Nephron (organoid): ENCODE results near the gene C9orf43.

ENCODE experiments used
- H3K27ac Mint-ChIP-seq, 3 experiments: 2 replicates each; pipeline ENCODE4 v1.8.0; 2020; ENCODE audit warnings: mixed read lengths in 3 of 3, mild to moderate bottlenecking in 2 of 3, moderate library complexity in 1 of 3
- H3K27me3 Mint-ChIP-seq: 2 replicates; pipeline ENCODE4 v1.8.0; 2021; ENCODE audit warnings: low read depth, mild to moderate bottlenecking, moderate library complexity, mixed read lengths
- H3K36me3 Mint-ChIP-seq: 2 replicates; pipeline ENCODE4 v1.8.0; 2020; ENCODE audit warnings: low read depth, mixed read lengths
- H3K4me1 Mint-ChIP-seq: 2 replicates; pipeline ENCODE4 v1.8.0; 2020; ENCODE audit warnings: mixed read lengths
- H3K4me3 Mint-ChIP-seq, 3 experiments: 2 replicates each; pipeline ENCODE4 v1.8.0; 2020; ENCODE audit warnings: mild to moderate bottlenecking in 3 of 3, mixed read lengths in 3 of 3, moderate library complexity in 2 of 3
- H3K9me3 Mint-ChIP-seq: 2 replicates; pipeline ENCODE4 v1.8.0; 2020; ENCODE audit warnings: mixed read lengths
- TF ChIP-seq, protein P1 (sequence below), 3 experiments: fragments of 200-600 bp; sonication (generic); IDR thresholded peaks; one replicate each; pipeline ENCODE4 v1.5.0; 2021; ENCODE audit warnings: antibody characterized with exemption in 3 of 3; ENCODE audit not compliant: unreplicated experiment in 3 of 3

The C9orf43 gene

GRCh38 chr9:113479174-113479621 lies 68.7 kb downstream of the C9orf43 start:
- H3K27ac Mint-ChIP-seq, result no peak overlapping the region
- TF ChIP-seq, protein P1, sequence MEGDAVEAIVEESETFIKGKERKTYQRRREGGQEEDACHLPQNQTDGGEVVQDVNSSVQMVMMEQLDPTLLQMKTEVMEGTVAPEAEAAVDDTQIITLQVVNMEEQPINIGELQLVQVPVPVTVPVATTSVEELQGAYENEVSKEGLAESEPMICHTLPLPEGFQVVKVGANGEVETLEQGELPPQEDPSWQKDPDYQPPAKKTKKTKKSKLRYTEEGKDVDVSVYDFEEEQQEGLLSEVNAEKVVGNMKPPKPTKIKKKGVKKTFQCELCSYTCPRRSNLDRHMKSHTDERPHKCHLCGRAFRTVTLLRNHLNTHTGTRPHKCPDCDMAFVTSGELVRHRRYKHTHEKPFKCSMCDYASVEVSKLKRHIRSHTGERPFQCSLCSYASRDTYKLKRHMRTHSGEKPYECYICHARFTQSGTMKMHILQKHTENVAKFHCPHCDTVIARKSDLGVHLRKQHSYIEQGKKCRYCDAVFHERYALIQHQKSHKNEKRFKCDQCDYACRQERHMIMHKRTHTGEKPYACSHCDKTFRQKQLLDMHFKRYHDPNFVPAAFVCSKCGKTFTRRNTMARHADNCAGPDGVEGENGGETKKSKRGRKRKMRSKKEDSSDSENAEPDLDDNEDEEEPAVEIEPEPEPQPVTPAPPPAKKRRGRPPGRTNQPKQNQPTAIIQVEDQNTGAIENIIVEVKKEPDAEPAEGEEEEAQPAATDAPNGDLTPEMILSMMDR (IDR thresholded peaks at IDR 0.05; ENCODE audit: unreplicated experiment in 3 of 3), result no peak
- peaks cover 7% of the 10 kb centered on the region for H3K27me3 Mint-ChIP-seq
- H3K9me3 Mint-ChIP-seq, result no peaks in the 10 kb centered on the region
- H3K36me3 Mint-ChIP-seq, result no peaks in the 10 kb centered on the region
- H3K4me1 Mint-ChIP-seq, result no peaks in the 10 kb centered on the region
- no peak overlapping the region for H3K4me3 Mint-ChIP-seq
